ENCODE measurements around the gene BCLAF3. TPM values are rescaled to one million over a fixed set of nuclear protein-coding genes. Genes with fewer than 3 reads are reported as not detected.

BCLAF3 gene
- total and polyA plus RNA-seq, 2 of the 4 experiments (the other 2 are of a cell fraction): 1.6 TPM

DNA sequence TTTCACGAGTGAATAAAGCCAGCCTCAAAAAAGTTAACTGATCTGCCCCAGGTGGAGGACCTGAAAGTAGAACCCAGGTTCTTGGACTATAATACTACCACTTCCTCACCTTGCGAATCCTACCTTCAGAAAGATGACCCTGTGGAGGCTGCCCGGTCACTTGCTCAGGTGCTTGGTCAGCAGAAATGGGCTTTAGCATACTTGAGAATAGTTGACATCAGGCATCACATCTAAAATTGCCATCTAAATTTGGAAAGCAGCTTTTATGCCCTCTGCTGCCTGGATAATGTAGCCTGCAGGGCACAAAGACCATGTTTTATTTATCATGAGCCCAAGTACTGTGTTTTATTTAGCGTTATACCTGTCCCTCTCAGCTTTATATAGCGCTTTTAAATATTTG lies 3.0 kb downstream of the BCLAF3 start:
- no peak overlapping the region for H3K4me2 ChIP-seq (ENCODE audit: low read depth, low read length)
- H4K5ac ChIP-seq (ENCODE audit: low read depth, low read length): no peak overlapping the region
- no peak for DNase-seq
- no peak overlapping the region for H2AFZ ChIP-seq (replicated peaks; ENCODE audit: low read length, poor library complexity)
- no peak overlapping the region for H3K4me3 ChIP-seq (ENCODE audit: insufficient read depth, low read depth, low read length)
- no peak overlapping the region for H4K91ac ChIP-seq (ENCODE audit: insufficient read depth, low read depth, low read length)
- no peaks in the 10 kb centered on the region for H3K36me3 ChIP-seq (ENCODE audit: control insufficient read depth, insufficient read depth, low read length)
- no peaks in the 10 kb centered on the region for H4K20me1 ChIP-seq (ENCODE audit: insufficient read depth, low read length)
- in situ Hi-C loops (cut with MboI; ENCODE audit: low sequenced_read_pairs) (loop anchor here (25.0 kb wide), 1 partner anchor 626 kb away; no protein-coding TSS in a partner anchor), dilution Hi-C loops (cut with HindIII; ENCODE audit: low sequenced_read_pairs, unreplicated experiment) (no loop called here), intact Hi-C loops (cut with micrococcal nuclease) (no loop called here)
- no peaks in the 10 kb centered on the region for H3K9me3 ChIP-seq (ENCODE audit: control insufficient read depth, insufficient read depth, low read length)
- no peak overlapping the region for H3K9ac ChIP-seq (ENCODE audit: low read depth, low read length)
- H2AK5ac ChIP-seq (ENCODE audit: low read depth, low read length): no peak overlapping the region
- 0 out of 2 replicates have a peak, but pooled peaks cover 3% of the 10 kb centered on the region for H3K9me1 ChIP-seq (ENCODE audit: insufficient read depth, low read length)
- no peak overlapping the region for H2AK9ac ChIP-seq (replicated peaks; ENCODE audit: low read depth, low read length, poor library complexity)
- H2BK5ac ChIP-seq (ENCODE audit: low read depth, low read length, poor library complexity, severe bottlenecking): no peak overlapping the region
- no peak overlapping the region for H3K23ac ChIP-seq (ENCODE audit: low read depth, low read length)
- no peaks in the 10 kb centered on the region; the same call in 1 of the 2 replicates for H3K4me1 ChIP-seq (ENCODE audit: control insufficient read depth, insufficient read depth, low read length)
- no peak overlapping the region for H2BK15ac ChIP-seq (ENCODE audit: low read depth, low read length)
- H3K27me3 ChIP-seq (ENCODE audit: control insufficient read depth, insufficient read depth, low read length): no peaks in the 10 kb centered on the region
- no peak overlapping the region for H2BK20ac ChIP-seq (ENCODE audit: low read depth, low read length)
- ATAC-seq (ENCODE audit: low read depth): no peak
- WGBS, 2 experiments (ENCODE audit: extremely low coverage in 2 of 2, insufficient read length in 1 of 2): no CpG with 5 or more reads among the region's 5 CpGs
- H3K14ac ChIP-seq (replicated peaks; ENCODE audit: low read depth, low read length): no peak overlapping the region
- H3K56ac ChIP-seq (ENCODE audit: extremely low read depth, insufficient read depth, low read length): no peak overlapping the region
- H3K79me1 ChIP-seq (ENCODE audit: low read depth in 1 of 2, low read length in 2 of 2): peaks cover 4 to 8% of the 10 kb centered on the region in 2 experiments; a peak in 2 of 4 replicates
- ChIA-PET CTCF (interaction anchor here (0.6 kb wide), 1 partner anchor 38 kb away, joined by 3 read pairs; no protein-coding TSS in a partner anchor), POLR2A (ENCODE audit: unreplicated experiment) (no interaction called here)
- no TSS peak for BruUV-seq (replicated peaks)
- no peak overlapping the region for H2BK120ac ChIP-seq (ENCODE audit: low read depth, low read length)
- no peak overlapping the region for H4K8ac ChIP-seq (ENCODE audit: low read depth in 2 of 2, low read length in 2 of 2)
- H3K4ac ChIP-seq (ENCODE audit: low read depth, low read length): no peak overlapping the region
- no peak overlapping the region for H3K27ac ChIP-seq (ENCODE audit: insufficient read depth, low read length)
- H3K18ac ChIP-seq (ENCODE audit: low read depth, low read length): no peak overlapping the region
- TF ChIP-seq RFX5 (IDR thresholded peaks at IDR 0.05; ENCODE audit: low read depth, low read length): no peak
- TF ChIP-seq MAFK (IDR thresholded peaks at IDR 0.05; ENCODE audit: low read depth, low read length): peak; percentile 62
- no peak for TF ChIP-seq ELK1 (IDR thresholded peaks at IDR 0.05; ENCODE audit: borderline replicate concordance, low read depth, low read length)
- TF ChIP-seq SMC3 (IDR thresholded peaks at IDR 0.05; ENCODE audit: low read depth, low read length): no peak
- no peak for TF ChIP-seq FOS (IDR thresholded peaks at IDR 0.05; ENCODE audit: low read depth, low read length)
- TF ChIP-seq POLR2A (IDR thresholded peaks at IDR 0.05; ENCODE audit: low read depth, low read length): no peak
